Smooth muscle cell (in vitro differentiated cells): ENCODE data around the gene LEKR1. TPM values are rescaled to one million over a fixed set of nuclear protein-coding genes. Genes with fewer than 3 reads are reported as not detected.

Experiments
- DNase-seq: peaks from one replicate; lab custom pipeline; 2025; ENCODE audit not compliant: unreplicated experiment; lab: John Stamatoyannopoulos, UW
- H2AFZ ChIP-seq: fragments of 200-600 bp; sonication (generic); 2 replicates; pipeline ENCODE4 v1.6.0; 2016; ENCODE audit warnings: antibody characterized with exemption, low read depth, mild to moderate bottlenecking
- H3F3A ChIP-seq: fragments of 200-600 bp; sonication (generic); 2 replicates; pipeline ENCODE4 v1.6.0; 2017; ENCODE audit warnings: antibody characterized with exemption, low read depth
- H3K27ac ChIP-seq: fragments of 200-600 bp; sonication (generic); 2 replicates; pipeline ENCODE4 v1.5.1; 2016; ENCODE audit warnings: low read depth, mild to moderate bottlenecking
- H3K27me3 ChIP-seq: fragments of 200-600 bp; sonication (generic); 2 replicates; pipeline ENCODE4 v1.6.1; 2016; ENCODE audit warnings: low read depth, mild to moderate bottlenecking
- H3K36me3 ChIP-seq: fragments of 200-600 bp; sonication (generic); 2 replicates; pipeline ENCODE4 v1.5.1; 2016; ENCODE audit warnings: low read depth
- H3K4me1 ChIP-seq: fragments of 200-600 bp; sonication (generic); 2 replicates; pipeline ENCODE4 v1.5.1; 2016; ENCODE audit warnings: low read depth
- H3K4me2 ChIP-seq: fragments of 200-600 bp; sonication (generic); 2 replicates; pipeline ENCODE4 v1.6.0; 2016; ENCODE audit warnings: mild to moderate bottlenecking
- H3K4me3 ChIP-seq: fragments of 200-600 bp; sonication (generic); 2 replicates; pipeline ENCODE4 v1.5.1; 2016; ENCODE audit warnings: mild to moderate bottlenecking
- H3K79me2 ChIP-seq: fragments of 200-600 bp; sonication (generic); 2 replicates; pipeline ENCODE4 v1.6.0; 2016; ENCODE audit warnings: low read depth, mild to moderate bottlenecking
- H3K9ac ChIP-seq: fragments of 200-600 bp; sonication (generic); 2 replicates; pipeline ENCODE4 v1.6.0; 2016; ENCODE audit warnings: low read depth
- H3K9me3 ChIP-seq: fragments of 200-600 bp; sonication (generic); replicated peaks from 2 replicates; pipeline ENCODE4 v1.5.1; 2016; ENCODE audit warnings: low read depth
- H4K20me1 ChIP-seq: fragments of 200-600 bp; sonication (generic); 2 replicates; pipeline ENCODE4 v1.6.0; 2016; ENCODE audit warnings: low read depth
- WGBS: methylation state at CpG from one replicate; pipeline ENCODE4 v1.1.7; 2016; ENCODE audit warnings: low lambda C conversion rate; 5-methylcytosine and 5-hydroxymethylcytosine counted together
- polyA plus RNA-seq: library from polyadenylated mRNA; unstranded; fragments of >200 nt; fragmentation: Nextera tagmentation; extraction: Ambion mirVana; gene quantifications from 2 replicates; pipeline ENCODE4 v1.2.1, GENCODE V29; 2016
- total RNA-seq: library from RNA; depleted of rRNA; stranded (reverse); fragments of >200 nt; gene quantifications from 2 replicates; pipeline ENCODE4 v1.2.3, GENCODE V29; 2014
- TF ChIP-seq, protein P1 (sequence below): fragments of 200-600 bp; sonication (generic); IDR thresholded peaks from 2 replicates; pipeline ENCODE4 v1.5.1; 2017; ENCODE audit warnings: borderline replicate concordance, mild to moderate bottlenecking, antibody characterized with exemption; ENCODE audit not compliant: insufficient read depth, poor library complexity, severe bottlenecking

Gene LEKR1
- total and polyA plus RNA-seq, 2 experiments from 2014 or later, result 1.3 to 2.3 TPM

GRCh38 chr3:156978481-156978961 lies 152.4 kb downstream of the LEKR1 start:
- Histone ChIP-seq H4K20me1 (no peaks in the 10 kb centered on the region), H3K4me1 (peaks cover 13% of the 10 kb centered on the region), H3K27me3 (no peaks in the 10 kb centered on the region), H2AFZ (peak overlapping the region; percentile 69), H3K36me3 (no peaks in the 10 kb centered on the region), H3K9ac (no peak overlapping the region), H3K9me3 (no peaks in the 10 kb centered on the region), H3K4me2 (no peak overlapping the region), H3F3A (no peaks in the 10 kb centered on the region), H3K79me2 (no peaks in the 10 kb centered on the region), H3K4me3 (no peak overlapping the region), H3K27ac (no peak overlapping the region)
- 63% methylated on average over 2 of the region's 2 CpGs for WGBS
- TF ChIP-seq, protein P1, sequence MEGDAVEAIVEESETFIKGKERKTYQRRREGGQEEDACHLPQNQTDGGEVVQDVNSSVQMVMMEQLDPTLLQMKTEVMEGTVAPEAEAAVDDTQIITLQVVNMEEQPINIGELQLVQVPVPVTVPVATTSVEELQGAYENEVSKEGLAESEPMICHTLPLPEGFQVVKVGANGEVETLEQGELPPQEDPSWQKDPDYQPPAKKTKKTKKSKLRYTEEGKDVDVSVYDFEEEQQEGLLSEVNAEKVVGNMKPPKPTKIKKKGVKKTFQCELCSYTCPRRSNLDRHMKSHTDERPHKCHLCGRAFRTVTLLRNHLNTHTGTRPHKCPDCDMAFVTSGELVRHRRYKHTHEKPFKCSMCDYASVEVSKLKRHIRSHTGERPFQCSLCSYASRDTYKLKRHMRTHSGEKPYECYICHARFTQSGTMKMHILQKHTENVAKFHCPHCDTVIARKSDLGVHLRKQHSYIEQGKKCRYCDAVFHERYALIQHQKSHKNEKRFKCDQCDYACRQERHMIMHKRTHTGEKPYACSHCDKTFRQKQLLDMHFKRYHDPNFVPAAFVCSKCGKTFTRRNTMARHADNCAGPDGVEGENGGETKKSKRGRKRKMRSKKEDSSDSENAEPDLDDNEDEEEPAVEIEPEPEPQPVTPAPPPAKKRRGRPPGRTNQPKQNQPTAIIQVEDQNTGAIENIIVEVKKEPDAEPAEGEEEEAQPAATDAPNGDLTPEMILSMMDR, result no peak
- DNase-seq, result no peak

GRCh38 chr3:156981005-156981404 lies 154.9 kb downstream of the LEKR1 start:
- no peak overlapping the region for H3K4me3 ChIP-seq
- H3K27ac ChIP-seq, result no peak overlapping the region
- H4K20me1 ChIP-seq, result no peaks in the 10 kb centered on the region
- peaks cover 4% of the 10 kb centered on the region for H3K4me1 ChIP-seq
- H3K9ac ChIP-seq, result no peak overlapping the region
- WGBS, result 94% methylated on average over 3 of the region's 3 CpGs
- H3K79me2 ChIP-seq, result no peaks in the 10 kb centered on the region
- TF ChIP-seq, protein P1, result no peak
- DNase-seq, result no peak
- no peaks in the 10 kb centered on the region for H3F3A ChIP-seq
- no peaks in the 10 kb centered on the region for H3K36me3 ChIP-seq
- H3K9me3 ChIP-seq, result no peaks in the 10 kb centered on the region
- no peaks in the 10 kb centered on the region for H3K27me3 ChIP-seq
- no peak overlapping the region for H2AFZ ChIP-seq
- H3K4me2 ChIP-seq, result no peak overlapping the region

GRCh38 chr3:156983559-156983958 lies 157.4 kb downstream of the LEKR1 start:
- TF ChIP-seq, protein P1, result no peak
- no peak overlapping the region for H3K27ac ChIP-seq
- DNase-seq, result no peak
- no peak overlapping the region for H3K4me2 ChIP-seq
- H3K9me3 ChIP-seq, result no peaks in the 10 kb centered on the region
- H3K9ac ChIP-seq, result no peak overlapping the region
- H3K4me3 ChIP-seq, result no peak overlapping the region
- no peaks in the 10 kb centered on the region for H3F3A ChIP-seq
- H3K36me3 ChIP-seq, result no peaks in the 10 kb centered on the region
- H3K4me1 ChIP-seq, result peaks cover 13% of the 10 kb centered on the region
- H4K20me1 ChIP-seq, result no peaks in the 10 kb centered on the region
- no peaks in the 10 kb centered on the region for H3K79me2 ChIP-seq
- H2AFZ ChIP-seq, result no peak overlapping the region
- no peaks in the 10 kb centered on the region for H3K27me3 ChIP-seq

GRCh38 chr3:156985711-156986110 lies 159.6 kb downstream of the LEKR1 start:
- no peaks in the 10 kb centered on the region for H4K20me1 ChIP-seq
- no peak overlapping the region for H3K4me3 ChIP-seq
- no peaks in the 10 kb centered on the region for H3K27me3 ChIP-seq
- no peaks in the 10 kb centered on the region for H3K36me3 ChIP-seq
- WGBS, result 87% methylated on average over 5 of the region's 5 CpGs
- no peak overlapping the region for H3K27ac ChIP-seq
- no peaks in the 10 kb centered on the region for H3F3A ChIP-seq
- H3K4me2 ChIP-seq, result no peak overlapping the region
- H3K79me2 ChIP-seq, result no peaks in the 10 kb centered on the region
- no peak overlapping the region for H2AFZ ChIP-seq
- DNase-seq, result no peak
- H3K4me1 ChIP-seq, result peaks cover 13% of the 10 kb centered on the region
- TF ChIP-seq, protein P1, result no peak
- no peaks in the 10 kb centered on the region for H3K9me3 ChIP-seq
- no peak overlapping the region for H3K9ac ChIP-seq
